Parathyroid adenoma (tissue), 2 donors: ENCODE results near the gene SRGAP2B.
"Not testable (repeated sequence)": the region's sequence is repeated elsewhere in the genome, so short reads cannot be mapped to it uniquely, and the experiment has no call there.

ENCODE experiments used
- H2AFZ ChIP-seq: fragments of 300-600 bp; sonication (generic); one replicate; pipeline ENCODE4 v1.7.0; 2017; ENCODE audit warnings: antibody characterized with exemption, mild to moderate bottlenecking
- H3K27ac ChIP-seq: fragments of 300-600 bp; sonication (generic); one replicate; pipeline ENCODE4 v1.7.0; 2017
- H3K27me3 ChIP-seq: fragments of 300-600 bp; sonication (generic); one replicate; pipeline ENCODE4 v1.7.0; 2017; ENCODE audit warnings: low read length; ENCODE audit not compliant: control insufficient read depth, insufficient read depth
- H3K36me3 ChIP-seq: fragments of 300-600 bp; sonication (generic); one replicate; pipeline ENCODE4 v1.7.0; 2017; ENCODE audit warnings: low read length; ENCODE audit not compliant: control insufficient read depth, insufficient read depth
- H3K4me1 ChIP-seq: fragments of 300-600 bp; sonication (generic); one replicate; pipeline ENCODE4 v1.7.0; 2017; ENCODE audit warnings: control low read depth
- H3K4me2 ChIP-seq: fragments of 300-600 bp; sonication (generic); one replicate; pipeline ENCODE4 v1.7.0; 2017; ENCODE audit warnings: low read length
- H3K4me3 ChIP-seq: fragments of 300-600 bp; sonication (generic); one replicate; pipeline ENCODE4 v1.7.0; 2017; ENCODE audit warnings: low read depth, low read length
- H3K79me2 ChIP-seq: fragments of 300-600 bp; sonication (generic); one replicate; pipeline ENCODE4 v1.7.0; 2017; ENCODE audit warnings: control low read depth
- H3K9ac ChIP-seq: fragments of 300-600 bp; sonication (generic); one replicate; pipeline ENCODE4 v1.7.0; 2017; ENCODE audit warnings: mild to moderate bottlenecking
- H3K9me3 ChIP-seq: fragments of 300-600 bp; sonication (generic); one replicate; pipeline ENCODE4 v1.7.0; 2017; ENCODE audit warnings: low read length; ENCODE audit not compliant: control insufficient read depth
- donor health status: primary hyperparathyroidism.

SRGAP2B gene

GRCh38 chr1:145063285-145063684 is 31.8 kb downstream of the SRGAP2B start:
- not testable (repeated sequence) for H3K79me2 ChIP-seq, H3K4me1 ChIP-seq, H3K36me3 ChIP-seq, H3K9me3 ChIP-seq, H3K27ac ChIP-seq, H3K9ac ChIP-seq, H3K27me3 ChIP-seq, H3K4me2 ChIP-seq, H3K4me3 ChIP-seq, H2AFZ ChIP-seq

- H2AFZ ChIP-seq, H3K4me2 ChIP-seq, H3K9me3 ChIP-seq, H3K36me3 ChIP-seq, H3K79me2 ChIP-seq, H3K9ac ChIP-seq, H3K27ac ChIP-seq, H3K4me1 ChIP-seq, H3K27me3 ChIP-seq, H3K4me3 ChIP-seq: not testable (repeated sequence)
Observed at GRCh38 chr1:145058184-145058583, 36.9 kb downstream of the SRGAP2B start.

GRCh38 chr1:145055217-145055760 is 39.8 kb downstream of the SRGAP2B start:
- H3K4me1 ChIP-seq, H3K79me2 ChIP-seq, H3K4me3 ChIP-seq: not testable (repeated sequence)

GRCh38 chr1:145053428-145053827 is 41.7 kb downstream of the SRGAP2B start:
- H3K27me3 ChIP-seq, H3K4me3 ChIP-seq, H3K27ac ChIP-seq, H3K36me3 ChIP-seq, H3K9me3 ChIP-seq, H2AFZ ChIP-seq, H3K79me2 ChIP-seq, H3K4me1 ChIP-seq, H3K9ac ChIP-seq, H3K4me2 ChIP-seq: not testable (repeated sequence)

More at GRCh38 chr1:145055217-145055760, 39.8 kb downstream of the SRGAP2B start:
- H3K27me3 ChIP-seq, H3K27ac ChIP-seq, H3K9me3 ChIP-seq, H2AFZ ChIP-seq, H3K36me3 ChIP-seq, H3K4me2 ChIP-seq, H3K9ac ChIP-seq: not testable (repeated sequence)

GRCh38 chr1:145052019-145052776 is 42.9 kb downstream of the SRGAP2B start:
- H3K36me3 ChIP-seq, H3K4me2 ChIP-seq: not testable (repeated sequence)

GRCh38 chr1:145048181-145048856 is 46.8 kb downstream of the SRGAP2B start:
- not testable (repeated sequence) for H2AFZ ChIP-seq, H3K27ac ChIP-seq

More at GRCh38 chr1:145052019-145052776, 42.9 kb downstream of the SRGAP2B start:
- not testable (repeated sequence) for H3K9ac ChIP-seq, H3K27me3 ChIP-seq, H3K27ac ChIP-seq, H2AFZ ChIP-seq, H3K4me3 ChIP-seq, H3K9me3 ChIP-seq, H3K79me2 ChIP-seq, H3K4me1 ChIP-seq

GRCh38 chr1:145047553-145047952 is 47.6 kb downstream of the SRGAP2B start:
- not testable (repeated sequence) for H3K27ac ChIP-seq, H3K4me1 ChIP-seq, H3K36me3 ChIP-seq, H3K4me3 ChIP-seq, H2AFZ ChIP-seq, H3K27me3 ChIP-seq, H3K79me2 ChIP-seq, H3K9ac ChIP-seq, H3K4me2 ChIP-seq, H3K9me3 ChIP-seq

More at GRCh38 chr1:145048181-145048856, 46.8 kb downstream of the SRGAP2B start:
- not testable (repeated sequence) for H3K4me3 ChIP-seq, H3K79me2 ChIP-seq, H3K9ac ChIP-seq, H3K9me3 ChIP-seq, H3K4me1 ChIP-seq, H3K27me3 ChIP-seq, H3K4me2 ChIP-seq, H3K36me3 ChIP-seq

GRCh38 chr1:145045571-145046273 is 49.4 kb downstream of the SRGAP2B start:
- H3K4me3 ChIP-seq, H3K9me3 ChIP-seq: not testable (repeated sequence)

GRCh38 chr1:145041519-145041918 is 53.6 kb downstream of the SRGAP2B start:
- not testable (repeated sequence) for H3K4me2 ChIP-seq, H3K9ac ChIP-seq, H3K79me2 ChIP-seq, H3K36me3 ChIP-seq, H2AFZ ChIP-seq, H3K9me3 ChIP-seq, H3K4me1 ChIP-seq, H3K27ac ChIP-seq, H3K4me3 ChIP-seq, H3K27me3 ChIP-seq

More at GRCh38 chr1:145045571-145046273, 49.4 kb downstream of the SRGAP2B start:
- not testable (repeated sequence) for H3K27ac ChIP-seq, H2AFZ ChIP-seq, H3K9ac ChIP-seq, H3K4me2 ChIP-seq, H3K36me3 ChIP-seq, H3K4me1 ChIP-seq, H3K27me3 ChIP-seq, H3K79me2 ChIP-seq

GRCh38 chr1:145036019-145036418 is 59.1 kb downstream of the SRGAP2B start:
- not testable (repeated sequence) for H3K79me2 ChIP-seq, H3K4me1 ChIP-seq, H3K4me2 ChIP-seq, H3K36me3 ChIP-seq, H3K4me3 ChIP-seq, H3K9me3 ChIP-seq, H3K9ac ChIP-seq, H2AFZ ChIP-seq, H3K27ac ChIP-seq, H3K27me3 ChIP-seq
